SK-N-SH (cell line): ENCODE results near the gene USH1C. TPM values are rescaled to one million over a fixed set of nuclear protein-coding genes. Genes with fewer than 3 reads are reported as not detected.

Experiments
- CTCF ChIA-PET: fragments of 300-600, 350-600 bp; formaldehyde crosslinking; extraction: SDS; loops from one replicate; lab custom pipeline; 2021; lab: Yijun Ruan, JAX
- POLR2A ChIA-PET: fragments of 350-600 bp; sonication (Branson Sonifier 250); formaldehyde crosslinking; extraction: SDS; loops from one replicate; lab custom pipeline; 2020; ENCODE audit warnings: antibody characterized with exemption, inconsistent platforms; lab: Yijun Ruan, JAX
- DNase-seq: peaks from one replicate; pipeline ENCODE4 v3.0.0; 2012
- H2AFZ ChIP-seq: fragments of 200-600 bp; sonication (generic); 2 replicates; pipeline ENCODE4 v1.8.1; 2016; ENCODE audit warnings: antibody characterized with exemption, mild to moderate bottlenecking, low read depth
- H3F3A ChIP-seq: fragments of 200-600 bp; sonication (generic); replicated peaks from 2 replicates; pipeline ENCODE3; 2016; ENCODE audit warnings: antibody characterized with exemption, mild to moderate bottlenecking; ENCODE audit not compliant: insufficient read depth
- H3K27ac ChIP-seq, 2 experiments: fragments of 200-500 bp in 1 of 2; fragments of 200-600 bp in 1 of 2; sonication (Bioruptor generic) in 1 of 2; sonication (generic), shearing (Covaris generic) in 1 of 2; 2 replicates each; pipeline versions ENCODE4 v1.5.1 to v1.6.1; 2014 to 2016; ENCODE audit warnings: low read depth in 2 of 2, inconsistent platforms in 1 of 2, low read length in 1 of 2, mild to moderate bottlenecking in 1 of 2, mixed read lengths in 1 of 2
- H3K27me3 ChIP-seq: fragments of 200-600 bp; sonication (generic), shearing (Covaris generic); 2 replicates; pipeline ENCODE4 v1.6.1; 2016; ENCODE audit warnings: mixed run types; ENCODE audit not compliant: insufficient read depth
- H3K36me3 ChIP-seq, 2 experiments: fragments of 200-500 bp in 1 of 2; fragments of 200-600 bp in 1 of 2; sonication (Bioruptor generic) in 1 of 2; sonication (generic) in 1 of 2; replicated peaks in 1 of 2; 2 replicates each; pipeline versions ENCODE3 to v1.5.1; 2014 to 2016; ENCODE audit warnings: low read length in 1 of 2, mild to moderate bottlenecking in 1 of 2; ENCODE audit not compliant: insufficient read depth in 2 of 2, control insufficient read depth in 1 of 2
- H3K4me1 ChIP-seq, 2 experiments: fragments of 200-500 bp in 1 of 2; fragments of 200-600 bp in 1 of 2; sonication (Bioruptor generic) in 1 of 2; sonication (generic), shearing (Covaris generic) in 1 of 2; 2 replicates each; pipeline versions ENCODE4 v1.5.1 to v1.6.1; 2014 to 2016; ENCODE audit warnings: low read depth in 1 of 2, low read length in 1 of 2, mixed run types in 1 of 2; ENCODE audit not compliant: insufficient read depth in 2 of 2, control insufficient read depth in 1 of 2
- H3K4me2 ChIP-seq: fragments of 200-600 bp; sonication (generic), shearing (Covaris generic); 2 replicates; pipeline ENCODE4 v1.6.1; 2017; ENCODE audit warnings: mixed run types
- H3K4me3 ChIP-seq, 2 experiments: fragments of 200-500 bp in 1 of 2; fragments of 200-600 bp in 1 of 2; sonication (Bioruptor generic) in 1 of 2; sonication (generic), shearing (Covaris generic) in 1 of 2; 2 replicates each; pipeline versions ENCODE4 v1.5.1 to v1.8.1; 2014 to 2016; ENCODE audit warnings: low read depth in 2 of 2, inconsistent platforms in 1 of 2, low read length in 1 of 2, mild to moderate bottlenecking in 1 of 2, mixed read lengths in 1 of 2, moderate library complexity in 1 of 2
- H3K79me2 ChIP-seq: fragments of 200-600 bp; sonication (generic); 2 replicates; pipeline ENCODE4 v1.8.1; 2017; ENCODE audit warnings: mild to moderate bottlenecking; ENCODE audit not compliant: insufficient read depth
- H3K9ac ChIP-seq: fragments of 200-600 bp; sonication (generic); 2 replicates; pipeline ENCODE4 v1.6.1; 2017; ENCODE audit warnings: mixed run types
- H3K9me2 ChIP-seq: fragments of 200-600 bp; sonication (generic); 2 replicates; pipeline ENCODE4 v1.6.1; 2017; ENCODE audit warnings: mixed run types
- H3K9me3 ChIP-seq: fragments of 200-600 bp; sonication (generic); 2 replicates; pipeline ENCODE4 v1.6.1; 2017; ENCODE audit warnings: mixed run types, mild to moderate bottlenecking, moderate library complexity
- H4K20me1 ChIP-seq: fragments of 200-600 bp; sonication (generic); 2 replicates; pipeline ENCODE4 v1.6.1; 2017; ENCODE audit warnings: mild to moderate bottlenecking, mixed run types; ENCODE audit not compliant: insufficient read depth
- CHD2 ChIP-seq: fragments of 150-350 bp; IDR thresholded peaks from 2 replicates; pipeline ENCODE4 v1.6.1; 2018; ENCODE audit warnings: low read length; ENCODE audit not compliant: partially characterized antibody
- EZH2phosphoT487 ChIP-seq: fragments of 200-600 bp; sonication (generic); IDR thresholded peaks from 2 replicates; pipeline ENCODE4 v1.6.1; 2017; ENCODE audit warnings: low read depth, mixed run types, mild to moderate bottlenecking, antibody characterized with exemption, moderate library complexity, borderline replicate concordance
- FOXJ3 ChIP-seq: sonication (generic); formaldehyde crosslinking; IDR thresholded peaks from 2 replicates; pipeline ENCODE4 v1.5.1; 2020; ENCODE audit warnings: mild to moderate bottlenecking, missing genetic modification reagents
- FOXM1 ChIP-seq: IDR thresholded peaks from 2 replicates; pipeline ENCODE4 v1.4.0; 2012; ENCODE audit warnings: low read depth, mild to moderate bottlenecking
- JUND ChIP-seq: IDR thresholded peaks from 2 replicates; pipeline ENCODE4 v1.4.0; 2012
- MXI1 ChIP-seq: IDR thresholded peaks from 2 replicates; pipeline ENCODE4 v1.6.1; 2012; ENCODE audit warnings: mild to moderate bottlenecking, low read depth, low read length, improper control_type of control experiment
- NRF1 ChIP-seq: IDR thresholded peaks from 2 replicates; pipeline ENCODE4 v1.6.1; 2012; ENCODE audit warnings: low read depth, mild to moderate bottlenecking, low read length
- PBX3 ChIP-seq: IDR thresholded peaks from 2 replicates; pipeline ENCODE4; 2012
- POLR2AphosphoS5 ChIP-seq: IDR thresholded peaks from 2 replicates; pipeline ENCODE4 v1.6.1; 2012; ENCODE audit warnings: low read depth, low read length
- RFX5 ChIP-seq: IDR thresholded peaks from 2 replicates; pipeline ENCODE4 v1.6.1; 2012; ENCODE audit warnings: mild to moderate bottlenecking, improper control_type of control experiment, low read length
- RXRA ChIP-seq: IDR thresholded peaks from 2 replicates; pipeline ENCODE4 v1.4.0; 2012; ENCODE audit warnings: low read depth, mild to moderate bottlenecking, borderline replicate concordance
- SIN3A ChIP-seq: IDR thresholded peaks from 2 replicates; pipeline ENCODE4 v1.6.1; 2012; ENCODE audit warnings: low read depth, mild to moderate bottlenecking, low read length, moderate library complexity, borderline replicate concordance
- SMC3 ChIP-seq: IDR thresholded peaks from 2 replicates; pipeline ENCODE4 v1.6.1; 2012; ENCODE audit warnings: low read depth, low read length, improper control_type of control experiment
- TAF1 ChIP-seq: IDR thresholded peaks from 2 replicates; pipeline ENCODE4 v1.6.1; 2012; ENCODE audit warnings: low read depth, mild to moderate bottlenecking, low read length, moderate library complexity, borderline replicate concordance
- TEAD4 ChIP-seq: IDR thresholded peaks from 2 replicates; pipeline ENCODE4 v1.4.0; 2012; ENCODE audit warnings: mild to moderate bottlenecking, borderline replicate concordance; ENCODE audit not compliant: insufficient read depth
- YY1 ChIP-seq: IDR thresholded peaks from 2 replicates; pipeline ENCODE4 v1.4.0; 2012; ENCODE audit warnings: low read depth, mild to moderate bottlenecking
- WGBS: methylation state at CpG from one replicate; pipeline ENCODE4 v1.1.6; 2017; ENCODE audit warnings: low lambda C conversion rate; 5-methylcytosine and 5-hydroxymethylcytosine counted together
- polyA plus RNA-seq, 3 experiments: library from polyadenylated mRNA; depleted of rRNA; stranded (reverse); fragments of >200 nt; gene quantifications; 2 replicates each; pipeline ENCODE4 v1.2.3, GENCODE V29; 2012
- TF ChIP-seq, protein P1 (sequence below): IDR thresholded peaks from 2 replicates; pipeline ENCODE4 v1.6.1; 2012; ENCODE audit warnings: mild to moderate bottlenecking, low read depth, low read length, moderate library complexity
- TF ChIP-seq, protein P2 (sequence below): fragments of 200-600 bp; sonication (generic); IDR thresholded peaks from 2 replicates; pipeline ENCODE4 v1.6.1; 2017; ENCODE audit warnings: antibody characterized with exemption, mild to moderate bottlenecking, moderate library complexity
- TF ChIP-seq, protein P3 (sequence below): IDR thresholded peaks from 2 replicates; pipeline ENCODE4 v1.4.0; 2012; ENCODE audit warnings: low read depth, borderline replicate concordance

The USH1C gene
- polyA plus RNA-seq, 1 of the 3 experiments (the other 2 are of a cell fraction): not detected

DNA sequence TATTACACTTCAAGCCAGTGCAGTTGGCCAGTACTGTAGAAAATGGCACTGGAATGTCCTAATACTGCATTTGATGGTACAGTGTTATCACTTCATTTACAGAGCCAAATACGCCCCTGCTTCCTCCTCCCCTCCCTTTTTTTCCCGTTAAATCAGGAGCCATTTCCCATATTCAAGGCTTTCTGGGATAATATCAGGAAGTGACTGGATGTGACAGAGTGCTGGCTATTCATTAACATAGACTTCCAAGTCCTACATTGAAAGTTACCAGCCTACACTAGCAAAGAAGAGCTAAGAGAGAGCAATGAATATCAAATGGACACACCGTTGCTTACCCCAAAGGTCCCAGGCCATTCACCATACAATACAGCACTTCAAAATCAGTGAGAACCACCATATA, 35.4 kb downstream of the USH1C start:
- Histone ChIP-seq H3K9me2 (no peaks in the 10 kb centered on the region), H3K4me1 (peaks cover 0 to 15% of the 10 kb centered on the region in 2 experiments; a peak in 2 of 4 replicates), H3K4me3 (no peak overlapping the region), H3F3A (no peaks in the 10 kb centered on the region), H3K79me2 (no peaks in the 10 kb centered on the region), H3K27me3 (no peaks in the 10 kb centered on the region; the same call in 1 of the 2 replicates), H3K4me2 (no peak overlapping the region), H2AFZ (no peak overlapping the region), H4K20me1 (no peaks in the 10 kb centered on the region), H3K9me3 (no peaks in the 10 kb centered on the region), H3K27ac (no peak overlapping the region; a peak in 1 of 4 replicates), H3K36me3 (no peaks in the 10 kb centered on the region), H3K9ac (no peak overlapping the region)
- ChIA-PET POLR2A (no interaction called here), CTCF (interaction anchor here (2.4 to 45.6 kb wide), 3 partner anchors 15 to 154 kb away, joined by 12 to 1101 read pairs (median 499); partner anchors contain the start of gene KCNJ11)
- TF ChIP-seq TEAD4: no peak
- WGBS: 31% methylated on average over 3 of the region's 3 CpGs
- DNase-seq: no peak

DNA sequence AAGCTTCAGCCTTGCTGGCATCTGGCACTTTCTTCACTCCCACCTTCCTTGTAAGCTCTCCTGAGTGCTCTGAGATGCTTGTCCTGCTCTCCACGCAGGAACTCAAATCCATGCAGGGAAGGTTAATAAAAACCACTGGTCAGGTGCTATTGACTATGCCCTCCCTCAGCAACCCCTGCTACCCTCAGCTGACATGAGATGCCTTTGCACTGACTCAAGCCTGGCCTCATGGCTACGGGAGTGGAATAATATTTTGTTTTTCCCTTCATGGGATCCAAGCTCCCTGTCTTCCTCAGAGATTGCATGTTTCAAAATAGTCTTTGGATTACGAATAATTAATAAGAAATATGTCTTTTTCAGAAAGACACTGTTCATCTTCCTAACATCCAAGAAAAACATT, 35.9 kb downstream of the USH1C start:
- no peaks in the 10 kb centered on the region for H3K9me3 ChIP-seq
- POLR2A ChIA-PET: no interaction called here
- H2AFZ ChIP-seq: no peak overlapping the region
- H3F3A ChIP-seq: no peaks in the 10 kb centered on the region
- peaks cover 0 to 15% of the 10 kb centered on the region in 2 experiments; a peak in 2 of 4 replicates for H3K4me1 ChIP-seq
- H3K27me3 ChIP-seq: no peaks in the 10 kb centered on the region; the same call in 1 of the 2 replicates
- no peak overlapping the region for H3K4me3 ChIP-seq
- no peak for DNase-seq
- H3K9ac ChIP-seq: no peak overlapping the region
- CTCF ChIA-PET: interaction anchor here (2.4 to 45.6 kb wide), 3 partner anchors 16 to 154 kb away, joined by 12 to 1101 read pairs (median 499); partner anchors contain the start of gene KCNJ11
- no peaks in the 10 kb centered on the region for H4K20me1 ChIP-seq
- peak overlapping the region in 1 of 2 experiments; percentile 27; a peak in 1 of 4 replicates for H3K27ac ChIP-seq
- no peaks in the 10 kb centered on the region for H3K36me3 ChIP-seq
- no peaks in the 10 kb centered on the region for H3K79me2 ChIP-seq
- 32% methylated on average over 3 of the region's 3 CpGs for WGBS
- no peaks in the 10 kb centered on the region for H3K9me2 ChIP-seq
- no peak for TF ChIP-seq FOXM1
- TF ChIP-seq SMC3: no peak
- TF ChIP-seq, protein P1, sequence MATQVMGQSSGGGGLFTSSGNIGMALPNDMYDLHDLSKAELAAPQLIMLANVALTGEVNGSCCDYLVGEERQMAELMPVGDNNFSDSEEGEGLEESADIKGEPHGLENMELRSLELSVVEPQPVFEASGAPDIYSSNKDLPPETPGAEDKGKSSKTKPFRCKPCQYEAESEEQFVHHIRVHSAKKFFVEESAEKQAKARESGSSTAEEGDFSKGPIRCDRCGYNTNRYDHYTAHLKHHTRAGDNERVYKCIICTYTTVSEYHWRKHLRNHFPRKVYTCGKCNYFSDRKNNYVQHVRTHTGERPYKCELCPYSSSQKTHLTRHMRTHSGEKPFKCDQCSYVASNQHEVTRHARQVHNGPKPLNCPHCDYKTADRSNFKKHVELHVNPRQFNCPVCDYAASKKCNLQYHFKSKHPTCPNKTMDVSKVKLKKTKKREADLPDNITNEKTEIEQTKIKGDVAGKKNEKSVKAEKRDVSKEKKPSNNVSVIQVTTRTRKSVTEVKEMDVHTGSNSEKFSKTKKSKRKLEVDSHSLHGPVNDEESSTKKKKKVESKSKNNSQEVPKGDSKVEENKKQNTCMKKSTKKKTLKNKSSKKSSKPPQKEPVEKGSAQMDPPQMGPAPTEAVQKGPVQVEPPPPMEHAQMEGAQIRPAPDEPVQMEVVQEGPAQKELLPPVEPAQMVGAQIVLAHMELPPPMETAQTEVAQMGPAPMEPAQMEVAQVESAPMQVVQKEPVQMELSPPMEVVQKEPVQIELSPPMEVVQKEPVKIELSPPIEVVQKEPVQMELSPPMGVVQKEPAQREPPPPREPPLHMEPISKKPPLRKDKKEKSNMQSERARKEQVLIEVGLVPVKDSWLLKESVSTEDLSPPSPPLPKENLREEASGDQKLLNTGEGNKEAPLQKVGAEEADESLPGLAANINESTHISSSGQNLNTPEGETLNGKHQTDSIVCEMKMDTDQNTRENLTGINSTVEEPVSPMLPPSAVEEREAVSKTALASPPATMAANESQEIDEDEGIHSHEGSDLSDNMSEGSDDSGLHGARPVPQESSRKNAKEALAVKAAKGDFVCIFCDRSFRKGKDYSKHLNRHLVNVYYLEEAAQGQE: no peak
- TF ChIP-seq EZH2phosphoT487: no peak
- TF ChIP-seq SIN3A: no peak
- TF ChIP-seq, protein P2, sequence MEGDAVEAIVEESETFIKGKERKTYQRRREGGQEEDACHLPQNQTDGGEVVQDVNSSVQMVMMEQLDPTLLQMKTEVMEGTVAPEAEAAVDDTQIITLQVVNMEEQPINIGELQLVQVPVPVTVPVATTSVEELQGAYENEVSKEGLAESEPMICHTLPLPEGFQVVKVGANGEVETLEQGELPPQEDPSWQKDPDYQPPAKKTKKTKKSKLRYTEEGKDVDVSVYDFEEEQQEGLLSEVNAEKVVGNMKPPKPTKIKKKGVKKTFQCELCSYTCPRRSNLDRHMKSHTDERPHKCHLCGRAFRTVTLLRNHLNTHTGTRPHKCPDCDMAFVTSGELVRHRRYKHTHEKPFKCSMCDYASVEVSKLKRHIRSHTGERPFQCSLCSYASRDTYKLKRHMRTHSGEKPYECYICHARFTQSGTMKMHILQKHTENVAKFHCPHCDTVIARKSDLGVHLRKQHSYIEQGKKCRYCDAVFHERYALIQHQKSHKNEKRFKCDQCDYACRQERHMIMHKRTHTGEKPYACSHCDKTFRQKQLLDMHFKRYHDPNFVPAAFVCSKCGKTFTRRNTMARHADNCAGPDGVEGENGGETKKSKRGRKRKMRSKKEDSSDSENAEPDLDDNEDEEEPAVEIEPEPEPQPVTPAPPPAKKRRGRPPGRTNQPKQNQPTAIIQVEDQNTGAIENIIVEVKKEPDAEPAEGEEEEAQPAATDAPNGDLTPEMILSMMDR: no peak
- TF ChIP-seq CHD2: no peak
- TF ChIP-seq, protein P3, sequence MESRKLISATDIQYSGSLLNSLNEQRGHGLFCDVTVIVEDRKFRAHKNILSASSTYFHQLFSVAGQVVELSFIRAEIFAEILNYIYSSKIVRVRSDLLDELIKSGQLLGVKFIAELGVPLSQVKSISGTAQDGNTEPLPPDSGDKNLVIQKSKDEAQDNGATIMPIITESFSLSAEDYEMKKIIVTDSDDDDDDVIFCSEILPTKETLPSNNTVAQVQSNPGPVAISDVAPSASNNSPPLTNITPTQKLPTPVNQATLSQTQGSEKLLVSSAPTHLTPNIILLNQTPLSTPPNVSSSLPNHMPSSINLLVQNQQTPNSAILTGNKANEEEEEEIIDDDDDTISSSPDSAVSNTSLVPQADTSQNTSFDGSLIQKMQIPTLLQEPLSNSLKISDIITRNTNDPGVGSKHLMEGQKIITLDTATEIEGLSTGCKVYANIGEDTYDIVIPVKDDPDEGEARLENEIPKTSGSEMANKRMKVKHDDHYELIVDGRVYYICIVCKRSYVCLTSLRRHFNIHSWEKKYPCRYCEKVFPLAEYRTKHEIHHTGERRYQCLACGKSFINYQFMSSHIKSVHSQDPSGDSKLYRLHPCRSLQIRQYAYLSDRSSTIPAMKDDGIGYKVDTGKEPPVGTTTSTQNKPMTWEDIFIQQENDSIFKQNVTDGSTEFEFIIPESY: no peak
- no peak for TF ChIP-seq FOXJ3 (CRISPR knock-in tag)
- no peak for TF ChIP-seq POLR2AphosphoS5
- no peak for TF ChIP-seq RFX5
- TF ChIP-seq YY1: no peak
- no peak for TF ChIP-seq RXRA
- no peak for TF ChIP-seq JUND
- no peak for TF ChIP-seq NRF1
- TF ChIP-seq TAF1: no peak
- TF ChIP-seq TEAD4: no peak
- no peak for TF ChIP-seq PBX3
- TF ChIP-seq MXI1: no peak
- no peak overlapping the region for H3K4me2 ChIP-seq
